ENCODE data around the gene BMF. TPM values are rescaled to one million over a fixed set of nuclear protein-coding genes. Genes with fewer than 3 reads are reported as not detected.
A peak's percentile ranks its signal among the peaks of the same experiment; 100 is the strongest.

The BMF gene
- total RNA-seq, 6 donors from 2014 or later = 9.9 to 118 (median 26.2) TPM

DNA sequence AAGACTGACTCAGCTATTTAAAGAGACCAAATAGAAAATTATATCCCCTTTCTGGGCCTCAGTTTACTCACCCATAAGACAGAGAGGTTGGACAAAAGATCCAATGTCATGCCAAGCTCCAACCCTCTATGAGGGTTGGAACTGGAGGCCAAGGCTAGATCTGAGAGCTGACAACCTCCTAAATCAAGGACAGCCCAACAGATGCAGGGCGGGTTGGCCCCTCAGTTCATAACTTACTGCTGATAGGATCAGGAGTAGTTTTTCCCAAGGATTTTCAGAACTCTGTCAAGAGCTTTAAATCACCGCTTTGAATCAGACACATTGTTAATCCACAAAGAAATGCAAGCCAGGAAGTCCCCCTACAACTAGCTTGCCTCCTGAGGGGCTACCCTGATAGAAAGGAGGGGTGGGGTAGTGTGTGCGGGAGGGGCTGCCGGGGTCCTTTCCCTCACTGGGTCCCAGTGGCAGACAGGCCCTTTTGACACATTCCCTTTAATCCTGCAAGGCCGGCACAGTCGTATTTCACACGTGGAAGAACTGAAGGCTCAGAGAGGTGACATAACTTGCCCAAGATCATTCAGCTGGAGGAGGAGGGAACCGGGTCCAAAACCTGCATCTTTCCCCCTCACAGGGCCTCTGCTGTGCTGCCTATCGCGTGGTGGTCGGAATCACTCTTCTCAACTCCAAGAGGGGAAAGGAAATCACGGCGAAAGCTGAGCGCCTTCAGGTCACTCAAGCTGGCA lies 21.4 kb downstream of the BMF start:
- DNase-seq = no peak
- Histone ChIP-seq H3K27ac (no peak overlapping the region), H3K36me3 (peaks cover 0 to 14% (median 4%) of the 10 kb centered on the region in 4 donors), H3K9me3 (no peaks in the 10 kb centered on the region), H3K4me1 (peaks cover 22 to 30% (median 25%) of the 10 kb centered on the region in 4 donors), H3K4me3 (no peak overlapping the region), H3K27me3 (no peaks in the 10 kb centered on the region)
- 82 to 86% methylated on average over 13 to 14 of the region's 14 CpGs for WGBS, 2 donors
- no peak for ATAC-seq (ENCODE audit: low FRiP score in 2 of 2)
- TF ChIP-seq EP300 (IDR thresholded peaks at IDR 0.05) = no peak
- no peak for TF ChIP-seq POLR2A (IDR thresholded peaks at IDR 0.05)
- no peak for TF ChIP-seq POLR2AphosphoS5 (IDR thresholded peaks at IDR 0.05)
- TF ChIP-seq, protein P1, sequence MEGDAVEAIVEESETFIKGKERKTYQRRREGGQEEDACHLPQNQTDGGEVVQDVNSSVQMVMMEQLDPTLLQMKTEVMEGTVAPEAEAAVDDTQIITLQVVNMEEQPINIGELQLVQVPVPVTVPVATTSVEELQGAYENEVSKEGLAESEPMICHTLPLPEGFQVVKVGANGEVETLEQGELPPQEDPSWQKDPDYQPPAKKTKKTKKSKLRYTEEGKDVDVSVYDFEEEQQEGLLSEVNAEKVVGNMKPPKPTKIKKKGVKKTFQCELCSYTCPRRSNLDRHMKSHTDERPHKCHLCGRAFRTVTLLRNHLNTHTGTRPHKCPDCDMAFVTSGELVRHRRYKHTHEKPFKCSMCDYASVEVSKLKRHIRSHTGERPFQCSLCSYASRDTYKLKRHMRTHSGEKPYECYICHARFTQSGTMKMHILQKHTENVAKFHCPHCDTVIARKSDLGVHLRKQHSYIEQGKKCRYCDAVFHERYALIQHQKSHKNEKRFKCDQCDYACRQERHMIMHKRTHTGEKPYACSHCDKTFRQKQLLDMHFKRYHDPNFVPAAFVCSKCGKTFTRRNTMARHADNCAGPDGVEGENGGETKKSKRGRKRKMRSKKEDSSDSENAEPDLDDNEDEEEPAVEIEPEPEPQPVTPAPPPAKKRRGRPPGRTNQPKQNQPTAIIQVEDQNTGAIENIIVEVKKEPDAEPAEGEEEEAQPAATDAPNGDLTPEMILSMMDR (IDR thresholded peaks at IDR 0.05) = no peak

DNA sequence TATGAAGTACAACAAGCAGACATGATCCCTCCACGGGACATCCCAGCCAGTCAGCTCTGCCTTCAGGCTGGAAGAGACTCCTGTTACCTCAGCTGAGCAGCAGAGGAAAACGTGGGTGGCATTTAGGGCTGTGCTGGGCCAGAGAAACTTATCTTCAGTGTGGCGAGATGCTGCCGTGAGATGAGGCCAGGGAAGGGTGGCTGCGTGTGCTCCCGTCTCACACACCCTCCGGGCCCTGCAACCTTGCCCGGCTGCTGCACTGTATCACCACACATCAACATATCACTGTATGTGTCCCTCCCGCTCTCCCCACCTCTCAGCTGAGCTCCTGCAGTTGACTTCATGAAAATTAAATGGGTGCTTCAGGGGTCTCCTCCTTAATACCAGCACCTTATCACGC lies 23.4 kb downstream of the BMF start:
- DNase-seq (no peak), ATAC-seq (ENCODE audit: low FRiP score in 2 of 2) (no peak)
- H3K9me3 ChIP-seq = no peaks in the 10 kb centered on the region
- no peak overlapping the region for H3K27ac ChIP-seq
- H3K27me3 ChIP-seq = no peaks in the 10 kb centered on the region
- H3K4me1 ChIP-seq = peaks cover 27 to 37% (median 31%) of the 10 kb centered on the region in 4 donors
- no peak overlapping the region for H3K4me3 ChIP-seq
- 83% methylated on average over 4 to 10 of the region's 10 CpGs for WGBS, 2 donors
- no peak for TF ChIP-seq POLR2A (IDR thresholded peaks at IDR 0.05)
- TF ChIP-seq EP300 (IDR thresholded peaks at IDR 0.05) = no peak
- TF ChIP-seq, protein P1 (IDR thresholded peaks at IDR 0.05) = no peak
- no peak for TF ChIP-seq POLR2AphosphoS5 (IDR thresholded peaks at IDR 0.05)
- H3K36me3 ChIP-seq = peaks cover 0 to 6% (median 0%) of the 10 kb centered on the region in 4 donors

DNA sequence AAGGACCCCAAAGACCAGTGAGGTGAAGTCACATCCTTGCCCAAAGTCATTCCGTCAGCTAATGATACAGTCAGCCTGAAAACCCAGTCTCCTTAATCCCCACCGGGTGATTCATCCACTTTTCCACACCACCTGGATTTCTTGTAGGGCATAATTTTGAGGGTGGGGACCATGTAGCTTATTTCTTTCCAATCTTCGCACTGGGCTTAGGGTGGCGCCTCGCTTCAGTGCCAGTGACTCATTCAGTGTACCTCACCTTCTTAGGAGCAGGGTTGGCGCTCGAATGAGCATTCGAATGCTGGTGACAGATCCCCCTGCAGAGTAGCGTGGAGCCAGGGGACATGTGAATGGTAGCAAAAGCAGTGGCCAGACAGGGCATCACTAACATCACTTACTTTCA lies 24.0 kb downstream of the BMF start:
- ATAC-seq (ENCODE audit: low FRiP score in 2 of 2) = no peak
- peaks cover 0 to 4% (median 0%) of the 10 kb centered on the region in 4 donors for H3K36me3 ChIP-seq
- H3K27ac ChIP-seq = no peak overlapping the region
- peaks cover 27 to 40% (median 31%) of the 10 kb centered on the region in 4 donors for H3K4me1 ChIP-seq
- TF ChIP-seq EP300 (IDR thresholded peaks at IDR 0.05) (no peak), POLR2A (IDR thresholded peaks at IDR 0.05) (no peak), POLR2AphosphoS5 (IDR thresholded peaks at IDR 0.05) (no peak)
- TF ChIP-seq, protein P1 (IDR thresholded peaks at IDR 0.05) = no peak
- no peaks in the 10 kb centered on the region for H3K9me3 ChIP-seq
- no peaks in the 10 kb centered on the region for H3K27me3 ChIP-seq
- H3K4me3 ChIP-seq = no peak overlapping the region
- no peak for DNase-seq
- WGBS, 2 donors = 94 to 97% methylated on average over 7 to 9 of the region's 9 CpGs

DNA sequence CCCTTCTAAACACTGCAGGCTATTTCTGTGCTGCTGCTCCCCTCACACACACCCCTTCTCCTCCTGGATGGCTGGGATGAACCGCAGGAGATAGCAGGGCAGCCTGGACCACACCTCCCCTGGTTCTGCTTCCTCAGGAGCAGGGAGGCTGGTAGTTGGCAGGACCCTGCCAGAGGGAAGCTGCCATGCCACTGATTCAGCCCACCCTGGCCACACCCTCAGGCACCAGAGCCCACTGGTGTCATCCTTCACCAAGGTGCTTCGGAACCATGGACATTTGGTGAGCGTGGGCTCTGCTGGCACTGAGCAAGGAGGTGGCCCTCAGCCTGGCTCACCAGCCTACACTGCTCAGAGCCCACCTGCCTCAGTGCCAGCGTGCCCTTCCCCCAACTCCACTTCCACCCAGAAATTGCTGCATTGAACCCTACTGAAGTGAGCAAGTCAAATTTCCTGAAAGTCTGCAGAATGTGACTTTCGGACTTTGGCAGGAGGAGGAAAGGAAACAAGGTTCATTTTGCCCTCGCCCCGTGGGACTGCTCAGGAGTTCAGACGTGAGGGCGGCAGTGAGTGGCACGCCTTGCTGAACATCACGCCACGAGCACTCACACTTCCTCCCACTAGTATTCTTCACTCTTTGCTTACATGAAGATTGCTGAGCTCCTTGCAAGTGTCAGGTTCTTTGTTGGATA lies 26.3 kb downstream of the BMF start:
- TF ChIP-seq POLR2AphosphoS5 (IDR thresholded peaks at IDR 0.05) (no peak), EP300 (IDR thresholded peaks at IDR 0.05) (no peak), POLR2A (IDR thresholded peaks at IDR 0.05) (no peak)
- TF ChIP-seq, protein P1 (IDR thresholded peaks at IDR 0.05) = no peak
- 54 to 66% methylated on average over 11 to 12 of the region's 12 CpGs for WGBS, 2 donors
- H3K9me3 ChIP-seq = no peaks in the 10 kb centered on the region
- H3K4me1 ChIP-seq = peaks cover 17 to 26% (median 24%) of the 10 kb centered on the region in 4 donors
- no peaks in the 10 kb centered on the region for H3K36me3 ChIP-seq
- peak; percentile 20 to 39 for ATAC-seq (ENCODE audit: low FRiP score in 2 of 2)
- H3K27me3 ChIP-seq = no peaks in the 10 kb centered on the region
- H3K4me3 ChIP-seq = peak overlapping the region in 2 of 4 donors; percentile 41 to 45
- peak overlapping the region; percentile 72 to 78 (median 76) for H3K27ac ChIP-seq
- no peak for DNase-seq

Measured in upper lobe of left lung (tissue), 6 donors.